IMR-90 (cell line): ENCODE results near the gene NXPH1. TPM values are rescaled to one million over a fixed set of nuclear protein-coding genes. Genes with fewer than 3 reads are reported as not detected.

ENCODE experiments used
- ATAC-seq: fragments of 200-7000 bp; cut with Tn5 transposase; 2 replicates; pipeline ENCODE4 v1.9.1; 2020; ENCODE audit warnings: low read depth, mild to moderate bottlenecking, moderate library complexity
- BruUV-seq: library from RNA; stranded (reverse); fragments of 400-500 nt; replicated peaks from 2 replicates; lab custom pipeline; 2021; lab: Mats Ljungman, UMichigan
- CTCF ChIA-PET: fragments of 300-600 bp; formaldehyde crosslinking; extraction: SDS; loops from one replicate; lab custom pipeline; 2021; ENCODE audit warnings: antibody characterized with exemption; lab: Yijun Ruan, JAX
- POLR2A ChIA-PET: fragments of 300-600 bp; sonication (Branson Sonifier 250); formaldehyde crosslinking; loops from one replicate; lab custom pipeline; 2022; ENCODE audit warnings: antibody characterized with exemption; ENCODE audit not compliant: unreplicated experiment; lab: Charles Lee
- DNase-seq: peaks from one replicate; pipeline ENCODE4 v3.0.0; 2013
- H2AFZ ChIP-seq: replicated peaks from 2 replicates; pipeline ENCODE3; 2013; ENCODE audit warnings: low read length, mild to moderate bottlenecking; ENCODE audit not compliant: poor library complexity
- H2AK5ac ChIP-seq: 2 replicates; pipeline ENCODE4 v1.6.1; 2013; ENCODE audit warnings: low read depth, low read length, inconsistent platforms
- H2AK9ac ChIP-seq: replicated peaks from 2 replicates; pipeline ENCODE3; 2013; ENCODE audit warnings: mild to moderate bottlenecking, low read depth, low read length, moderate library complexity; ENCODE audit not compliant: poor library complexity
- H2BK120ac ChIP-seq: 2 replicates; pipeline ENCODE4 v1.6.1; 2013; ENCODE audit warnings: low read depth, low read length, inconsistent platforms
- H2BK15ac ChIP-seq: 3 replicates; pipeline ENCODE4 v1.6.1; 2013; ENCODE audit warnings: low read depth, low read length, inconsistent platforms
- H2BK20ac ChIP-seq: 2 replicates; pipeline ENCODE4 v1.6.1; 2013; ENCODE audit warnings: low read depth, mild to moderate bottlenecking, inconsistent platforms, low read length, moderate library complexity
- H2BK5ac ChIP-seq: 2 replicates; pipeline ENCODE4 v1.6.1; 2013; ENCODE audit warnings: mild to moderate bottlenecking, low read depth, low read length, inconsistent platforms; ENCODE audit not compliant: poor library complexity, severe bottlenecking
- H3K14ac ChIP-seq: replicated peaks from 2 replicates; pipeline ENCODE4 v1.6.1; 2013; ENCODE audit warnings: low read depth, low read length, inconsistent platforms
- H3K18ac ChIP-seq: 2 replicates; pipeline ENCODE4 v1.6.1; 2013; ENCODE audit warnings: low read depth, low read length, control low read depth
- H3K23ac ChIP-seq: 2 replicates; pipeline ENCODE4 v1.6.1; 2013; ENCODE audit warnings: low read depth, low read length, inconsistent platforms
- H3K27ac ChIP-seq: 2 replicates; pipeline ENCODE4 v1.5.1; 2013; ENCODE audit warnings: mild to moderate bottlenecking, control low read depth, low read length; ENCODE audit not compliant: insufficient read depth
- H3K27me3 ChIP-seq: 2 replicates; pipeline ENCODE4 v1.6.1; 2013; ENCODE audit warnings: low read length; ENCODE audit not compliant: control insufficient read depth, insufficient read depth
- H3K36me3 ChIP-seq: 2 replicates; pipeline ENCODE4 v1.6.1; 2013; ENCODE audit warnings: low read length, mixed read lengths; ENCODE audit not compliant: control insufficient read depth, insufficient read depth
- H3K4ac ChIP-seq: 2 replicates; pipeline ENCODE4 v1.6.1; 2013; ENCODE audit warnings: low read depth, low read length, inconsistent platforms
- H3K4me1 ChIP-seq: 2 replicates; pipeline ENCODE4 v1.6.1; 2013; ENCODE audit warnings: low read length, mixed read lengths; ENCODE audit not compliant: control insufficient read depth, insufficient read depth
- H3K4me2 ChIP-seq: 2 replicates; pipeline ENCODE4 v1.6.1; 2013; ENCODE audit warnings: low read depth, mild to moderate bottlenecking, control low read depth, low read length, moderate library complexity
- H3K4me3 ChIP-seq: 2 replicates; pipeline ENCODE4 v1.5.1; 2013; ENCODE audit warnings: low read depth, mild to moderate bottlenecking, control low read depth, low read length, moderate library complexity; ENCODE audit not compliant: insufficient read depth
- H3K56ac ChIP-seq: 2 replicates; pipeline ENCODE4 v1.6.1; 2013; ENCODE audit warnings: low read length, inconsistent platforms; ENCODE audit not compliant: insufficient read depth; ENCODE audit errors: extremely low read depth
- H3K79me1 ChIP-seq, 2 experiments: 2 replicates each; pipeline ENCODE4 v1.6.1; 2013; ENCODE audit warnings: low read length in 2 of 2, inconsistent platforms in 1 of 2, low read depth in 1 of 2
- H3K9ac ChIP-seq: 2 replicates; pipeline ENCODE4 v1.6.1; 2013; ENCODE audit warnings: low read depth, low read length, control low read depth
- H3K9me1 ChIP-seq: 2 replicates; pipeline ENCODE4 v1.6.1; 2013; ENCODE audit warnings: low read length, inconsistent platforms; ENCODE audit not compliant: insufficient read depth
- H3K9me3 ChIP-seq: 2 replicates; pipeline ENCODE4 v1.6.1; 2013; ENCODE audit warnings: low read length; ENCODE audit not compliant: control insufficient read depth, insufficient read depth
- H4K20me1 ChIP-seq: 2 replicates; pipeline ENCODE4 v1.6.1; 2013; ENCODE audit warnings: low read length, inconsistent platforms; ENCODE audit not compliant: insufficient read depth
- H4K5ac ChIP-seq: 2 replicates; pipeline ENCODE4 v1.6.1; 2013; ENCODE audit warnings: mild to moderate bottlenecking, low read depth, low read length, control low read depth
- H4K8ac ChIP-seq, 2 experiments: 2 replicates each; pipeline ENCODE4 v1.6.1; 2013; ENCODE audit warnings: low read depth in 2 of 2, low read length in 2 of 2, control low read depth in 1 of 2, inconsistent platforms in 1 of 2
- H4K91ac ChIP-seq: 2 replicates; pipeline ENCODE4 v1.6.1; 2013; ENCODE audit warnings: low read depth, low read length, inconsistent platforms; ENCODE audit not compliant: insufficient read depth
- BHLHE40 ChIP-seq: fragments of 150-350 bp; IDR thresholded peaks from 2 replicates; pipeline ENCODE4 v1.6.1; 2016; ENCODE audit warnings: mild to moderate bottlenecking, low read depth, low read length
- CHD1 ChIP-seq: IDR thresholded peaks from 2 replicates; pipeline ENCODE4 v1.6.1; 2012; ENCODE audit warnings: low read depth, low read length, improper control_type of control experiment
- MAFK ChIP-seq: IDR thresholded peaks from 2 replicates; pipeline ENCODE4 v1.6.1; 2012; ENCODE audit warnings: low read depth, low read length, improper control_type of control experiment
- NFE2L2 ChIP-seq: fragments of 150-350 bp; IDR thresholded peaks from 2 replicates; pipeline ENCODE4 v1.6.1; 2016; ENCODE audit warnings: low read depth, mild to moderate bottlenecking, low read length
- WGBS, 2 experiments: methylation state at CpG; one replicate each; pipeline versions ENCODE4 v1.1.5 to v1.1.7; 2013; ENCODE audit warnings: missing lambda C conversion rate in 2 of 2; ENCODE audit not compliant: insufficient read length in 1 of 2; ENCODE audit errors: extremely low coverage in 2 of 2; 5-methylcytosine and 5-hydroxymethylcytosine counted together
- dilution Hi-C: fragments of 300-500 bp; cut with HindIII; formaldehyde crosslinking; loops from one replicate; pipeline ENCODE4 v1.14.3; 2018; ENCODE audit warnings: low sequenced_read_pairs; ENCODE audit not compliant: unreplicated experiment
- in situ Hi-C: fragments of 300-500 bp; cut with MboI; formaldehyde crosslinking; loops from 3 replicates; pipeline ENCODE4 v1.14.3; 2019; ENCODE audit warnings: low sequenced_read_pairs, inconsistent platforms, mixed read lengths
- intact Hi-C: fragments of 100-400 bp; cut with micrococcal nuclease; formaldehyde crosslinking; loops from 2 replicates; pipeline ENCODE4 v1.10.0; 2022
- polyA plus RNA-seq, 3 experiments: library from polyadenylated mRNA; depleted of rRNA; stranded (reverse); fragments of >200 nt; gene quantifications; 2 replicates each; pipeline ENCODE4 v1.2.3, GENCODE V29; 2012; ENCODE audit warnings: low replicate concordance in 1 of 3
- total RNA-seq: library from RNA; depleted of rRNA; stranded (reverse); fragments of >200 nt; gene quantifications from 2 replicates; pipeline ENCODE4 v1.2.3, GENCODE V29; 2012
- TF ChIP-seq, protein P1 (sequence below): fragments of 150-350 bp; IDR thresholded peaks from 2 replicates; pipeline ENCODE4 v1.6.1; 2017; ENCODE audit warnings: mild to moderate bottlenecking, antibody characterized with exemption, low read length, low read depth
- TF ChIP-seq, protein P2 (sequence below): fragments of 150-350 bp; IDR thresholded peaks from 2 replicates; pipeline ENCODE4 v1.6.1; 2016; ENCODE audit warnings: low read depth, mild to moderate bottlenecking, low read length, moderate library complexity, borderline replicate concordance

The NXPH1 gene
- total and polyA plus RNA-seq, 2 of the 4 experiments (the other 2 are of a cell fraction), result not detected

DNA sequence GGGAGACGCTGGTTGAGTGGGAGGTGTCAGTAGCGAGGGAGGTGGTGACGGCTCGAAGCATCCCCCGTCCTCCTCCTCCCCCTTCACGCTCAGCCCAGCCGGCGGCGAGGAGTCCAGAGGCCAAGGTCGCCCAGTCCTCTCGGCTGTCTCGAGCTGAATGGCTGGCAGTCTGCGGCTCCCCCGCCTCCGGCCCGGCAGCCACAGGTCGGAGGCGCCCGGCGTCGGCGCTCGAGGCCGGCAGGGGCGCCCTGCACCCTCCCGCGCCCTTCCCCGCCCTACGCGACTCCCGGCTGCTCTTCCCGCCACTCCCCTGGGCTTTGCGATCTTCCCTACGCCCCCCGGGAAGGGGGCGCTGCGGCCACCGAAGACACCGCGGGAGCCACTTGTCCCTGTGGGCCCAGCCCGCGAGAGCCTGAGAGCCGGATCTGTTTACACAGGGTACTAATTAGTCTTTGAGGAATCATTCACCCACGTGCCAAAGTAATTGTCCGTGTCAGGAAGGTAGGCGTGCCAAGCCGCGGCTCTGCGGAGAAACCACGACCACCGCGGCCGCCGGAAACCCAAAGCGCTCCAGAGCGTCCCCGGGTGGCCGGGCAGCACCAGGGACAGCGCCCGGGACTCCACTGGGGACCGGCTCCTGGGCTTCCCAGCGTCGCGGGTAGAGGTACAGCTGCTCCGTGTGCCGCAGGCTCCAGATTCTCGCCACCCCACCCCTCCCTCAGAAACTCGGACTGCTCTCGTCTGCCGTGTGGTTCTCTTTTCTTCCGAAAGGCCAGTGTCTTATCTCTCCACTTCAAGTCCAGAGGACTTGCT is at the start of gene NXPH1 (continued):
- TF ChIP-seq, protein P1, sequence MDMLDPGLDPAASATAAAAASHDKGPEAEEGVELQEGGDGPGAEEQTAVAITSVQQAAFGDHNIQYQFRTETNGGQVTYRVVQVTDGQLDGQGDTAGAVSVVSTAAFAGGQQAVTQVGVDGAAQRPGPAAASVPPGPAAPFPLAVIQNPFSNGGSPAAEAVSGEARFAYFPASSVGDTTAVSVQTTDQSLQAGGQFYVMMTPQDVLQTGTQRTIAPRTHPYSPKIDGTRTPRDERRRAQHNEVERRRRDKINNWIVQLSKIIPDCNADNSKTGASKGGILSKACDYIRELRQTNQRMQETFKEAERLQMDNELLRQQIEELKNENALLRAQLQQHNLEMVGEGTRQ, result no peak
- TF ChIP-seq BHLHE40 (no peak), NFE2L2 (no peak)

DNA sequence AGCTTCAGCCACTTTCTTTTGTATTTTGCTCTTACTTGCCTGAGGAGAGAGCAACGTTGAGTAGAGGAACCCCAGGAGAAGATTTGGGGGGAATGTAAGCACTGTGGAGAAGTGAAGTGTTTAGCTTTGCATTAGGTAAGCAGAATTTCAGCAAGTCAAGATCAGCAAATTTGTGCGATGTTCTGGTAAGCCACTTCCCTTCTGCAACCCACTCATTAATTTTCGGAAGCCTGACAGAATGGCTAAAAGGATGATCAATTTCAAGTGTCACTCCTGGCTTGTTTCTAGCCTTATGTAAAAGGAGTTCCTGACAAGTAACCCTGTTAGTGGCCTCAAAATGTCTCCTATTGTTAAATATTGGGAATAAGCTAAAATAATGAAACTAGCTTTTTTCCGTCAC is 48.5 kb upstream of the NXPH1 start:
- Histone ChIP-seq H3K23ac (no peak overlapping the region), H2AK5ac (no peak overlapping the region), H3K4me3 (no peak overlapping the region), H3K9ac (no peak overlapping the region), H3K79me1 (no peaks in the 10 kb centered on the region), H2BK20ac (no peak overlapping the region), H2BK120ac (no peak overlapping the region), H2AFZ (no peak overlapping the region), H2BK5ac (no peak overlapping the region), H4K8ac (no peak overlapping the region), H3K27ac (no peak overlapping the region), H4K20me1 (no peaks in the 10 kb centered on the region), H3K4me2 (no peak overlapping the region), H3K56ac (no peak overlapping the region), H3K14ac (no peak overlapping the region), H3K9me1 (no peaks in the 10 kb centered on the region), H3K4me1 (no peaks in the 10 kb centered on the region), H4K5ac (no peak overlapping the region), H2BK15ac (no peak overlapping the region), H3K9me3 (peaks cover 11% of the 10 kb centered on the region), H4K91ac (no peak overlapping the region), H3K18ac (no peak overlapping the region), H3K36me3 (no peaks in the 10 kb centered on the region), H3K4ac (no peak overlapping the region), H2AK9ac (no peak overlapping the region), H3K27me3 (no peaks in the 10 kb centered on the region)
- ChIA-PET CTCF (no interaction called here), POLR2A (no interaction called here)
- intact Hi-C loops (no loop called here), in situ Hi-C loops (no loop called here), dilution Hi-C loops (no loop called here)
- no peak for DNase-seq
- no TSS peak for BruUV-seq
- TF ChIP-seq BHLHE40 (no peak), MAFK (no peak), CHD1 (no peak)
- TF ChIP-seq, protein P2, sequence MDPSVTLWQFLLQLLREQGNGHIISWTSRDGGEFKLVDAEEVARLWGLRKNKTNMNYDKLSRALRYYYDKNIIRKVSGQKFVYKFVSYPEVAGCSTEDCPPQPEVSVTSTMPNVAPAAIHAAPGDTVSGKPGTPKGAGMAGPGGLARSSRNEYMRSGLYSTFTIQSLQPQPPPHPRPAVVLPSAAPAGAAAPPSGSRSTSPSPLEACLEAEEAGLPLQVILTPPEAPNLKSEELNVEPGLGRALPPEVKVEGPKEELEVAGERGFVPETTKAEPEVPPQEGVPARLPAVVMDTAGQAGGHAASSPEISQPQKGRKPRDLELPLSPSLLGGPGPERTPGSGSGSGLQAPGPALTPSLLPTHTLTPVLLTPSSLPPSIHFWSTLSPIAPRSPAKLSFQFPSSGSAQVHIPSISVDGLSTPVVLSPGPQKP, result no peak
- no peak for ATAC-seq
- no CpG with 5 or more reads among the region's 4 CpGs for WGBS, 2 experiments
